Stimulated activated CD8-positive, alpha-beta memory T cell treated with anti-CD3 and anti-CD28 coated beads, Interleukin-4, amount 100 ng/mL, for 4 hours (primary cell): ENCODE results near the gene CXADR.

Source experiments
- DNase-seq, 2 donors: peaks; one replicate each; pipeline ENCODE4 v3.0.0-alpha.2; 2020; ENCODE audit warnings: low read depth in 2 of 2, low spot score in 1 of 2

CXADR gene

DNA sequence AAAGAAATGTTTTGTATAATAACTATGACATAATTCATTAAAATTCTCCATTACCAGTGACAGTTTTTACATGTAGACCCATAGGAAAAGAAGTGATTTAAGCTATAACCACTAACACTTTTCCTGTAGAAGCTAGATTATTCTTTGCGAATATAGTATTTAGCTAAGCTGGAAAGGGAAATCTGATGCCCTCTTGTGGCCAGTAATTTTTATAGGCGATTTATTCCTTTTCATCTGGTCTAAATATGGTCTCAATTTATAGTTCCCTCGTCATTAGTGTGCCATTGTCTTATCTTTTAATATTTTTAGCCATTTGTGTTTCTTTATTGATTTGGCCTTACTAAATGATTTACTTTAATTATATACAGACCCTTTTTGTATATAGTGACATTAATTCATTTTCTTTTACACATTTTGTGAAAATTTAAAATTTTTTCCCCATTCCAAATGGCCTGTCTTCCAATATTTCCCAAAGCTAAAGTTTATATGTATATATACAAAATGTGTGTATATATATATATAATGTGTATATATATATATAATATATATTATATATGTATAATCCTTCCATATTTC is 73.1 kb downstream of the CXADR start:
- no peak for DNase-seq

DNA sequence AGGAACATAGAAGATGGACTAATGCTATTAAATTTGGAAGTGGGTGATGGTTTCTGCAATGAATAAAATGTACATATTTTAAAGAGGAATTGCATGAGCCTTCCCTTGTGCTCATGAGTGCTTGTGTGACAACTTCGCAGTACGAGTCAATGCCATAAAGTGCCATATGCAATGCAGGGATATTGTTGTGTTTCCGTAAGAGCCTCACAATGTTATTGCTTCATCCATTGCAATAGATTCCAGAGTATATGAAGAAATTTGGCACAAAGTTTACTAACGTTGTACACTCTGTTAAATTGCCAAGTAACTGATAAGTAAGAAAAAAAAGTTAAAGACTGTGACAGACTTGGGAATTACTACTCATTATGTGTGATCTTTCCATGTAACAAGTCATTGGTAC is 77.6 kb downstream of the CXADR start:
- no peak for DNase-seq

GRCh38 chr21:17597680-17598079 is 84.8 kb downstream of the CXADR start:
- DNase-seq = no peak

- no peak for DNase-seq
Observed at GRCh38 chr21:17598437-17598836, 85.6 kb downstream of the CXADR start.

DNA sequence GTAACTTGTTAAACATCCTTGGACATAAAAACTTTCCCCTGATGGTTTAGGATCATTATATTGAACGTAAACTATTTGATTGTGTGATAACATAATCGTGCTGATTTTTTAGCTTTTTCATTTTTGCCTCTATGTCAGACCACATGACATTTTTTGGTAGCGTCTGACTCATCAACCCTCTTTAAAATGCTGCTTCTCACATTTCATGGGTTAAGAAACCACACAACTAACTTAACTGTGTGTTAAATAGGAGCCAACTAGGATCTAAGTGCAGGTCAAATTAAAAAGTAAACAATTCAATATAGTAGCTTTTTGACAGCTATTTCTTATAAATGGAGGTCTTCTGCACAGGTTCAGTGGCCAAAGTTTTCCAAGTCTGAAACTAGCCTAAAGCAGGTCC is 90.0 kb downstream of the CXADR start:
- no peak for DNase-seq

GRCh38 chr21:17607684-17608083 is 94.8 kb downstream of the CXADR start:
- no peak for DNase-seq

DNA sequence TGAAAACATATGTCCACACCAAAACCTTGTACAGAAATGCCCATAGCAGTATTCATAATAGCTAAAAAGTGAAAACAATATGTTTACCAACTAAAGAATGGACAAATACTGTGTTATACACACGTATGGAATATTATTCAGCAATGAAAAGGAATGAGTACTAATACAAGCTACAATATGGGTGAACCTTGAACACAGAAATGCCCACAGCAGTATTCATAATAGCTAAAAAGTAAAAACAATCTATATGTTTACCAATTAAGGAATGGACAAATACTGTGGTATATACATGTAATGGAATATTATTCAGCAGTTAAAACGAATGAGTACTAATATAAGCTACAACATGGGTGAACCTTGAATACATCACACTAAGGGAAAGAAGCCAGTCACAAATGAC is 96.8 kb downstream of the CXADR start:
- DNase-seq = no peak

- DNase-seq = no peak
Observed at GRCh38 chr21:17610911-17611310, 98.1 kb downstream of the CXADR start.

- DNase-seq = peak; percentile 56 to 71
Observed at GRCh38 chr21:17611414-17612022, 98.7 kb downstream of the CXADR start.

DNA sequence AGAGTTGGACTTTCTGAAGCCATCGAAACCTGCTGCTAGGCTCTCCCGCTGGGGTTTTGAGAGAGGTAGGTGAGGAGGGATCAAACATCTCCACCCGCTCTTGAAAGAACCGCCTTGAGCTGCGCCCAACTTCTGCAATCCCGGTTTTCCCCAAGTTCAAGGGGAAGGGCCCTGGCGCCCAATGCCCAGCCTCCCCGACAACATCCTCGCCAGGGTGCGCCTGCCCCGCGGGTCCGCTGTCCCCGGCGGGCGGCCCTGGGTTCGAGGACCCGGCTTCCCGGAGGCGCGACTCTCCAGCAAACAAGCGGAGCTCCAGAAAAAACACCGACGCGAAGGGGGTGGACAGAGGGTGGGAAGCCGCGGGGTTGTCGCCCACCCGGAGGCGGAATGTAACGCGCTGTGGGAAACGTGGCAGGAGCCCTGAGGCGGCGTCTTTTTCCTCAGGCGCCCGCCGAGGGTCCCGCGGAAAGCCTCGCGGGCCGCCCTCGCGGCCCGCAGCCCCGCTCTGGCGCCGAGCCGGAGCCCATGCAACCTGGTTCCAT is 99.3 kb downstream of the CXADR start:
- peak in 1 of 2 donors; percentile 1 for DNase-seq

GRCh38 chr21:17612565-17613241 is 99.9 kb downstream of the CXADR start, which contains the start of gene BTG3:
Gene BTG3 (minus strand): TSS chr21:17612901. CDS start chr21:17609144, 3,757 bp downstream.
- peak; percentile 62 to 68 for DNase-seq

DNA sequence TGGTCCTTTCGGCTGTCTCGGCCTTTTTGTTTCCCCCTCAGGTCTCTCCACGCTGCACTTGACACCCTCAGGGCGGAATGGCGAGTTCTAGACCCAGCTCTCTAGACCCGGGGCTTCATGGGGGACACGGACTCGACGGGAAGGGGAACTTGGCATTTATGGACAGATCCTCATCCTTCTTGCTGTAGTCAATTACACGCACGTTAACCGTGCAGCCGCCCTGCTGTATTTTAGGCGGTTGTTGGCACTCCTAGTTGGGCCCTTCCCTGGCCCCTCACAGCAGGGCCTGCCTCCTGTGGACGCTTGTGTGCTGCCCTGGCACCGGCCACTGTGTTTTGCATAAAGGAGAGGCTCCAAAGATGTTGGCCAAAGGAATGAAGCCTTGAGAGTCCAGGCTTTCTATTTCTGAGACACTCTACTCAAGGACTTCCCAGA is 100.4 kb downstream of the CXADR start:
- DNase-seq = no peak

DNA sequence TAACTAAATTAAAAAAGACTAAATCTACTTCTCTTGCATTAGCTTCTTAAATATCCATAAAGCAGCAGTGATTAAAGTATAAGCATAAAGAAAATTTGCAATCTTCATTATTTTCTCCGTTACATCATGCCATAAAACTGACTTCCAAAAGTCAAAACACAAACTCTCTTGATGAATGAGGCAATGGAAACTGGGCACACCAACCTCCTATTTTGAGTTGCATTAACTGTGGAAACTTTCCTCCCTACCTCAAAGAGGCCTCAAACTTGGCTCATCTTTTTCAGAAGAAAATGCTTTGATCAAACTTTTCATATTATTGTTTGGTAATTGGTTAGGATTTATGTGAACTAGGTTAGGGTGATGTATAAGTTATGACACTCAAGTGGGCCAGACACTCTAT is 104.0 kb downstream of the CXADR start:
- no peak for DNase-seq

GRCh38 chr21:17622018-17622417 is 109.2 kb downstream of the CXADR start:
- no peak for DNase-seq

DNA sequence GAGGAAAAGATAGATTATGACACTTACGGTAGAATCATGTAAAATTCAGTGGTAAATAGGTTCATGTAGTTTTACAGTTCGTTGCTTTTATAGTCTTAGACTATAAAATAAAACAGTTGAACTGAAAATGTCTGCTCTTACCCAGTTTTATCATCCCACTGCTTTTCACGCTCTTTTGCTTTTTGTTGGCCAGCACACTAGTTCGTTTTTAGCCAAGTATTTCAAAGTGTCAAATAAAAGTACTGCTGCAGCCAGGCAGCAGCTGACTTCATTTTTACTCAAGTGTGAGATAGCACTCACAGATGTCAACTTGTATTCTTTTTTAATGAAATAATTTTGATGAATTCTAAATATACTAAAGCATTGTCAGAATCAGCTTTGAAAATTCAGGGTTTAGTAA is 118.4 kb downstream of the CXADR start:
- DNase-seq = no peak

GRCh38 chr21:17636711-17637110 is 123.9 kb downstream of the CXADR start:
- no peak for DNase-seq

DNA sequence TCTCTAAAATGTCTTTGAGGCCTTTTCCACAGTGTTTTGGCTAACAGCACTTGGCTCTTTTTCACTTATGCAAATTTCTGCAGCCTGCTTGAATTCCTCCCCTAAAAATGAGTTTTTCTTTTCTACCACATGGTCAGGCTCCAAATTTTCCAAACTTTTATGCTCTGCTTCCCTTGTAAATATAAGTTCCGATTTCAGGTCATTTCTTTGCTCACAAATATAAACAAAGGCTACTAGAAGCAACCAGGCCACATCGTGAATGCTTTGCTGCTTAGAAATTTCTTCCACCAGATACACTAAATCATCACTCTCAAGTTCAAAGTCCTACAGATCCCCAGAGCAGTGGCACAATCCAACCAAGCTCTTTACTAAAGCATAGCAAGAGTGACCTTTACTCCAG is 128.0 kb downstream of the CXADR start:
- no peak for DNase-seq
